SJCRH30 (cell line): ENCODE measurements around the gene ABHD2. TPM values are rescaled to one million over a fixed set of nuclear protein-coding genes. Genes with fewer than 3 reads are reported as not detected.
A peak's percentile ranks its signal among the peaks of the same experiment; 100 is the strongest.
"Not testable (repeated sequence)": the region's sequence is repeated elsewhere in the genome, so short reads cannot be mapped to it uniquely, and the experiment has no call there.

ENCODE experiments used
- DNase-seq, 2 experiments: peaks; one replicate each; pipeline ENCODE4 v3.0.0-alpha.2; 2015 to 2020
- H3K27ac ChIP-seq: fragments of 250-450 bp; sonication (Bioruptor Pico); 2 replicates; pipeline ENCODE4 v1.5.1; 2020; ENCODE audit warnings: mild to moderate bottlenecking, moderate library complexity
- H3K27me3 ChIP-seq: fragments of 250-450 bp; sonication (Bioruptor Pico); 2 replicates; pipeline ENCODE4 v1.5.1; 2020; ENCODE audit warnings: mild to moderate bottlenecking, moderate library complexity
- H3K36me3 ChIP-seq: fragments of 250-450 bp; sonication (Bioruptor Pico); 2 replicates; pipeline ENCODE4 v1.5.1; 2020; ENCODE audit warnings: mild to moderate bottlenecking, moderate library complexity
- H3K4me1 ChIP-seq: fragments of 250-450 bp; sonication (Bioruptor Pico); 2 replicates; pipeline ENCODE4 v1.5.1; 2020; ENCODE audit warnings: mild to moderate bottlenecking, moderate library complexity
- H3K4me3 ChIP-seq: fragments of 250-450 bp; sonication (Bioruptor Pico); 2 replicates; pipeline ENCODE4 v1.5.1; 2020; ENCODE audit warnings: mild to moderate bottlenecking, moderate library complexity
- H3K9me3 ChIP-seq: fragments of 250-450 bp; sonication (Bioruptor Pico); replicated peaks from 2 replicates; pipeline ENCODE4 v1.5.1; 2020; ENCODE audit warnings: mild to moderate bottlenecking, moderate library complexity
- total RNA-seq: library from RNA; depleted of rRNA; stranded (reverse); fragments of >200 nt; shearing (Covaris generic); gene quantifications from 2 replicates; pipeline ENCODE4 v1.2.3, GENCODE V29; 2014

ABHD2 gene
- total RNA-seq, 1 experiment from 2014 or later, result 27.7 TPM

DNA sequence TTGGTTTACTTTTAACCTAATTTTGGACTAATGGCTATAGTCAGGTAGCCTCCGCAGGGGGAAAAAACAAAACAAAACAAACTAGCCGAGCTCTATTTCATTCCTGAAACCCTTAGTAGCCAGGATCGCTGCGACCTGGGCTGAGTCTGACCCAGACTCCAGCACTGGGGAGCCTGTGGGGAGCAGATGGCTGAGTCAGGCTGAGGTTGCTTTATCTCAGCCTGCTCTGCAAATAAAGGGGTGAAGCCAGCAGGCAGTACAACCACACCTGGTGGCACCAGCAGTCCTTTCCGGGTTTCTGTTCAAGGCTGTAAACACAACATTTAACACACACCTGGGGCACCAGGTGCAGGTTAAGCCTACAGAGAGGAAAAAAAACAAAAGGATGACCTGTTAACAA lies 27.3 kb downstream of the ABHD2 start:
- no peak overlapping the region for H3K4me3 ChIP-seq
- peaks cover 6% of the 10 kb centered on the region; the same call in 1 of the 2 replicates for H3K4me1 ChIP-seq
- DNase-seq, result no peak
- H3K36me3 ChIP-seq, result peaks cover 10% of the 10 kb centered on the region; the same call in 1 of the 2 replicates
- H3K27me3 ChIP-seq, result no peaks in the 10 kb centered on the region
- H3K9me3 ChIP-seq, result no peaks in the 10 kb centered on the region
- no peak overlapping the region for H3K27ac ChIP-seq

DNA sequence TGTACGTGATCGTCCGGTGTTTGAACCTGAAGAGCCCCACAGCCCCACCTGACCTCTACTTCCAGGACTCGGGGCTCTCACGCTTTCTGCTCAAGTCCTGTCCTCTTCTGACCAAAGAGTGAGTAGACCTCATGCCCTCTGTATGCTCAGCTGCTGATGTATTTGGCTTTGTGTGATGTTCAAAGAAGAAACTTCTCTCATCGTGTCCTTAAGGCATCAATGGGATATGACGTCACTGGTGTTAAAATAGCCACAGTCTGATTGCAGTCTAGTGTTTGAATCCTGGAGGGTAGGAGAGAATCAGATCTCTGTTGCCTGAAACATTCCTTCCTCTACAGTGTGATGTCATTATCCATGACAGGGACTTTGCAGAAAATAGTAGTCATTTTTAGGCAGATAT lies 28.1 kb downstream of the ABHD2 start:
- Histone ChIP-seq H3K27me3 (no peaks in the 10 kb centered on the region), H3K4me3 (no peak overlapping the region), H3K9me3 (no peaks in the 10 kb centered on the region), H3K4me1 (peaks cover 6% of the 10 kb centered on the region; the same call in 1 of the 2 replicates), H3K27ac (no peak overlapping the region), H3K36me3 (peaks cover 10% of the 10 kb centered on the region; the same call in 1 of the 2 replicates)
- no peak for DNase-seq

DNA sequence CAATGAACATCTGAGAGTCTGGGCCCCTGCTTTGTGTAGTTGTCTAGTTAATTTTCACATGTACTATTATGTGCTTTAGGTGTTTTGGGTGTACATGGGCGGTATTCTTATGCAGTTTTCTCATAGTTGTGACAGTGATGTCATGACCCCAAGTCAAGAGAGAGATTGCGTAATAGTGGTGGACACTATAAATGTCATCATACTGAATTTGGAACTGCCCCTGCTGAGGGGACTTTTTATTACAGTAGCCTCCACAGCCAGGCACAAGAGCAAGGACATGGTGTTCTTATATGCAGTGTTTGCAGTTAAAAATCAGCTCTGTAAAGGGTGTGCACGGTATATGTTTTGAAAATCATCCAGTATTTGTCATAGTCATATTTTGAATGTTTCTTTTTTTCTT lies 29.5 kb downstream of the ABHD2 start:
- DNase-seq, result no peak
- H3K27me3 ChIP-seq, result no peaks in the 10 kb centered on the region
- H3K36me3 ChIP-seq, result peaks cover 10% of the 10 kb centered on the region; the same call in 1 of the 2 replicates
- no peak overlapping the region for H3K27ac ChIP-seq
- H3K4me1 ChIP-seq, result no peaks in the 10 kb centered on the region
- H3K9me3 ChIP-seq, result no peaks in the 10 kb centered on the region
- H3K4me3 ChIP-seq, result no peak overlapping the region

DNA sequence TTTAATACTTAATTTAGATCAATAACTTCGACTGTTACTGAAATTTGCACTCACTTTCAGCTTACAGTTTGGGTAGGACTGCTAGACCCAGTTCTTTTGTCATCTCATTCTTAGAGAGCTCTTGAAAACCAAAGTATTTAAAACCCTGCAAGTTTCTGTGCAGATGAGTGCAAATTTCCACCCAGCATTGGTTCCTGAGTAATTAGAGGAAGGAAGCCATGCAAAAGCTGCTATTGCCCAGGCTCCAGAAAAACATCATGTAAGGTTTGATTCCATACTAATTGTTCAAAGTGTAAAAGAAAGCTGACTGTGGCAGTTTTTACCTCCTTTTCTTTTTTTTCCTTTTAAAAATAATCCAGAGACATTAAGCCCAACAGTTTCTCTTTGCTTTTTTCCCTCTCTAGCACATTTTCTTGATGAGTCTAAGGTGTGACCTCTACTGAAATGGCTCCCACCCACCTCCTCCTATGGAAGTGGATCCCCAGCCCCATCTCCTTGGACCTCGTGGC lies 30.3 kb downstream of the ABHD2 start:
- H3K27me3 ChIP-seq, result no peaks in the 10 kb centered on the region
- no peaks in the 10 kb centered on the region for H3K4me1 ChIP-seq
- no peak for DNase-seq
- no peak overlapping the region for H3K4me3 ChIP-seq
- H3K9me3 ChIP-seq, result no peaks in the 10 kb centered on the region
- peaks cover 10% of the 10 kb centered on the region; the same call in 1 of the 2 replicates for H3K36me3 ChIP-seq
- H3K27ac ChIP-seq, result no peak overlapping the region

DNA sequence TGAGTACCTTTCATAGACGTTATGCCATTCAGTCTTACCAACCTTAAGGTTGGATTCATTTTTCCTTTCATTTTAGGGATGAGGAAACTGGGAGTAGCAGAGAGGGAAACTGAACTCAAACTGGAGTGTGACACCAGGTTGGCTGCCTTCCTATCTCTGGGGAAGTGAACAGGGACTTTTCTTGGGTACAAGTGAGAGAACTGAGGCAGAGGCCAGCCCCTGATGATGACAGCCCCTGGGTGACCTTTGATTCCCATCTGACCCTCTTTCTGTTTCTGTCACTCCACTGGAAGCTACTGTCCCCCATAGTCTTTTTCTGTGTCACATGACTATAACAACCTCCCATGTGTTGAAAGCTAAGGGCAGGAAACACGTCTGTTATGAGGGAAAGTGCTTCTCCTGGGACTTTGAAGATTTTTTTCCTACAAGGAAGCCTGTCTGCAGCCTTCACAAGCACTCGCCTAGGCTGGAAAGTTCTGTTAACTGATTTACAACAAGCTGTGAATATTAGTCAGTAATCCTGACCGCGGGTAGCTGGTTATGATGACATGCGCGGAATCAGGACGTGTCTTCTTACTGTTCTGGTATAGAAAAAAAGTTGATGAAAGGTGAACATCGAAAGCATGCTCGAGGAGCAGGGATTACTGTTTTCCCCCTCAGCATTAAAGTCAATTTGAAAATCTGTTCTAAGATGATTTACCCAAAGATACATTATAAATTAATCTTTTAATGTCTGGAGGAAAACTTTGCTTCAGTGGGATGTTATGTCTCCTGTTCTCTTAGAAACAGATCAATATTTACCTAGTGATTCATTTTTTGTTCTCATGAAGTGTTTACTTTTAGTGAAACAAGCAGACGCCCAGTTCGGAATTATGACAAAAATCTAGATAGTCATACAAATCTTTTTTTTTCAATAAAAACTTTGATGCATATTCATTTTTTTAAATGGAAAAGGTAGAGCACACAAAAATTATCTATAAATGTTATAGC lies 31.5 kb downstream of the ABHD2 start:
- no peaks in the 10 kb centered on the region for H3K27me3 ChIP-seq
- H3K4me3 ChIP-seq, result no peak overlapping the region
- H3K4me1 ChIP-seq, result no peaks in the 10 kb centered on the region
- H3K27ac ChIP-seq, result no peak overlapping the region
- no peaks in the 10 kb centered on the region for H3K9me3 ChIP-seq
- H3K36me3 ChIP-seq, result peaks cover 10% of the 10 kb centered on the region; the same call in 1 of the 2 replicates
- DNase-seq, result no peak

DNA sequence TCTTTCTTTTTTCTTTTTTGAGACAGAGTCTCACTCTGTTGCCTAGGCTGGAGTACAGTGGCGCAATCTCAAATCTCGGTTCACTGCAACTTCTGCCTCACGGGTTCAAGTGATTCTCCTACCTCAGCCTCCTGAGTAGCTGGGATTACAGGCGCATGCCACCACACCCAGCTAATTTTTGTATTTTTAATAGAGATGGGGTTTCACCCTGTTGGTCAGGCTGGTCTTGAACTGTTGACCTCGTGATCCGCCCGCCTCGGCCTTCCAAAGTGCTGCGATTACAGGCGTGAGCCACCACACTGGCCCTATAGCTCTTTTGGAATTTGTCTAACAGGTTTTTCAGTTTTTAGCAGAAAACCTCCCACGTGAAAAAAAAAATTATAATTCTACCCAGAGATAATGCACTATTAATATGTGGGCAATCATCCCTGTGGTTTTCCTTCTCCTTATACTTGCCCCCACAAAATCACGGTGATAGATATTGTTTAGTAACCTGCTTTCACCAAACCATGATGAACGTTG lies 32.3 kb downstream of the ABHD2 start:
- not testable (repeated sequence) for H3K9me3 ChIP-seq, H3K4me3 ChIP-seq, DNase-seq, H3K4me1 ChIP-seq, H3K27me3 ChIP-seq, H3K27ac ChIP-seq
- H3K36me3 ChIP-seq, result peaks cover 10% of the 10 kb centered on the region; the same call in 1 of the 2 replicates

DNA sequence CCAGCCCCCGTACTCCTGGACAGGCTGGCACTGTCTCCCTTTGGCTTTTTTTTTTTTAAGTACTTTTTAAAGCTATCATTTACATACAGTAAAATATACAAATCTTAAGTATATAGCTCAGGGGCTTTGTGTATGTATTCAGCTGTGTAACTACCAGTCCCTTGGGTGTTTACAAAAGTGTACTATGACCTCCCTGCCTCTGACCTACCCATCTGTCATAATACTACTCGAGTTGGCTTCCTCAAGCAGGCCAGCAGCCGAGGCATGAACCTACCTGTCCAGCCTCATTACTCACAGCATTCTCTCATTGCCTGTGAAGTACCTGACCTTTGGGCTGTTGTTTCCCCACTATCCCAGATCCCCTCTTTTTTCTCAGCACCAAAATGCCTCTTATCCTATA lies 33.2 kb downstream of the ABHD2 start:
- H3K27ac ChIP-seq, result no peak overlapping the region
- peaks cover 17% of the 10 kb centered on the region for H3K36me3 ChIP-seq
- DNase-seq, result peak in 1 of 2 experiments; percentile 17
- no peaks in the 10 kb centered on the region for H3K9me3 ChIP-seq
- H3K27me3 ChIP-seq, result no peaks in the 10 kb centered on the region
- H3K4me3 ChIP-seq, result no peak overlapping the region
- H3K4me1 ChIP-seq, result no peaks in the 10 kb centered on the region

DNA sequence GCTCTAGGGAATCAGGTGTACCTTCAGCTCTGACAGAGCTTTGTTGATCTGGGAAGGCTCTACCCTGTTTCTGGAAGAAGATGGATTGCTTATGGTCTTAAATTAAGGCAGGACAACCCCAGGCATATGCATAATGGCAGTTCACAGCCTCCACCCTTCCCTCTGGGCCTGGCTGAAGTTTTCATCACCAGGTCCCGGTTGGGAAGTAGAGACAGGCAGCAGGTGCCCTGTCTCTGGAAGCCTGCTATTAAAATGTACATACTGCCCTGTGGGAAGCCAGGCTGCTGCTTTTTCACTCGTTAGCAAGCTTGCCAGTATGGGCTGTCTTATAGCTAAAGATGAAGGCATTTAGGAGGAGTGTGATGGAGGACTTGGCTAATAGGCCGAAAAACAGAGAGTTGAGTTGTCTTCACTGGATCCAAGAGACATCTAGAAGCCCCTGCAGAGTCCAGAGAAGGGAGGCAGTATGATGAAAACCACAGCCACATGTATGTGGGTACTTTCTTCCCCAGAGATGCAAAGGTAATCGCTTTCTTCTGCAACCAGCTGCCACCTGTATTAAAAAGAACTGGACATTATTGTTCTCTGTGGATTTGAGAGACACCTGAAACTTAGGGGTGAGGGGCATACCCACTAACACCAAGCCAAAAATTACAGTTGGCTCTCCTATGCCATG lies 34.4 kb downstream of the ABHD2 start:
- Histone ChIP-seq H3K4me1 (no peaks in the 10 kb centered on the region), H3K27me3 (no peaks in the 10 kb centered on the region), H3K27ac (no peak overlapping the region), H3K9me3 (no peaks in the 10 kb centered on the region), H3K4me3 (no peak overlapping the region), H3K36me3 (peaks cover 16% of the 10 kb centered on the region)
- no peak for DNase-seq

DNA sequence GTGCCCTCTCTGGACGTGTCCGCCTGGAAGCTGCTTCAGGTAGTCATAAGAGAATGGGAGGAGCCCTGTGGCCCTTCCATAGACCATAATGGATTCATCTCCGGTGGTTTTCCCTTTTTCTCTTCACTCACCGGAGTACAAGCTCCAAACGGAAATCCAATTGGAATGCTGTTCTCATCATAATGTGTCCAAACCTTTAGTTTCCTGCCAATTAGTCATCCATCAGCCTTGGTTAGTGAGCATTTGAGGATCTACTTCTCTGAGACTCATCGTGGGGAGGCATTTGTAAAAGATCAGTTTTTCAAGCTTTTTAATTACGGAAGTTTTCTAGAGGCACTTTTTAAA lies 34.9 kb downstream of the ABHD2 start:
- Histone ChIP-seq H3K36me3 (peaks cover 16% of the 10 kb centered on the region), H3K9me3 (no peaks in the 10 kb centered on the region), H3K4me3 (no peak overlapping the region), H3K4me1 (no peaks in the 10 kb centered on the region), H3K27me3 (no peaks in the 10 kb centered on the region), H3K27ac (no peak overlapping the region)
- DNase-seq, result no peak

DNA sequence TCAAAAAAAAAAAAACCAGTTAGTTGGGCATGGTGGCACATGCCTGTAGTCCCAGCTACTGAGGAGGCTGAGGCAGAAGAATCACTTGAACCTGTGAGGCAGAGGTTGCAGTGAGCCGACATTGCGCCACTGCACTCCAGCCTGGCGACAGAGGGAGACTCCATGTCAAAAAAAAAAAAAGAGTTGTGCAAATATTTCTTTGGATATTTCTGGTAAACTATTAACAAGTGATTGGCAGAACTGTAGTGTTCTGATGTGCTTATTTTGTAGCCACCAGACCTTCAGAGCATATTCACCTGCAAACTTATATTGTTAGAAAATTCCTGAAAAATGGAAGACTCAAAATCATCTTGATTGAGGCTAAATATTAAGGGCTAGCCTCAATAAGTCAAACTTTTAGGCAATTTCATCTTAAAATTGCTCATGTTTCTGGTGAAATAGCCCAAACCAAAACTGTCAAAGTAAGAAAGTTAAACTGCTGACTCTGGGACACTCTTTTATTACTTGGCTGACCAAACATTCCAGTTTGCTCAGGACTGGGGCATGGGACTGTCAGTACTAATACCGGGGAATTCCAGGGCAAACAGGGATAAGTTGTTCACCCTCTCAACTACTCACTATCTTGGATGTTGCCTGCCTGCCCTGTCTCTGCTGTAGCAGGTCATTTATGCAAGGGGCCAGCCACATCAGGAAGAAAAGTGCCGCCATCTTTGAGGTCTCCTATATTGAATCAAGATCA lies 37.0 kb downstream of the ABHD2 start:
- Histone ChIP-seq H3K27me3 (no peaks in the 10 kb centered on the region), H3K9me3 (no peaks in the 10 kb centered on the region), H3K27ac (no peak overlapping the region), H3K36me3 (peaks cover 10% of the 10 kb centered on the region), H3K4me1 (no peaks in the 10 kb centered on the region), H3K4me3 (no peak overlapping the region)
- DNase-seq, result no peak

DNA sequence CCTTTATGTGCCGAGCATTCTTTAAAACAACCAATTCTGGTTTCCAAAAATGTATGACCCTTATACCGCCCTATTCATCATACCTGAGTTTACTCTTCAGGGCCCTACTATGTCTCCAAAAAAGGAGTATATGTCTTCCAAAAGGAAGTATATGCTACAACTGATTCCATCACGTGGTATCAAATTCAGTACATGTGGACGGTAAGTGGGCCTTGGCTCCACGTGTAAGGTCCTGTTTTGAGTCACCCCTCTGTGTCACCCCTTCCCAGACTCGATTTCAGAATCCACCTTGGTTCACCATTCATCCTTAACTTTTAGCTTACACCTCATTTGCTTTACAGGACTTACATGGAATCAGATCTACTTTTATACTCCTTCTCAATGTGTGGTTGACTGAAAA lies 37.8 kb downstream of the ABHD2 start:
- no peaks in the 10 kb centered on the region for H3K27me3 ChIP-seq
- no peak for DNase-seq
- H3K4me3 ChIP-seq, result no peak overlapping the region
- peaks cover 10% of the 10 kb centered on the region for H3K36me3 ChIP-seq
- H3K4me1 ChIP-seq, result no peaks in the 10 kb centered on the region
- H3K27ac ChIP-seq, result no peak overlapping the region
- H3K9me3 ChIP-seq, result no peaks in the 10 kb centered on the region

DNA sequence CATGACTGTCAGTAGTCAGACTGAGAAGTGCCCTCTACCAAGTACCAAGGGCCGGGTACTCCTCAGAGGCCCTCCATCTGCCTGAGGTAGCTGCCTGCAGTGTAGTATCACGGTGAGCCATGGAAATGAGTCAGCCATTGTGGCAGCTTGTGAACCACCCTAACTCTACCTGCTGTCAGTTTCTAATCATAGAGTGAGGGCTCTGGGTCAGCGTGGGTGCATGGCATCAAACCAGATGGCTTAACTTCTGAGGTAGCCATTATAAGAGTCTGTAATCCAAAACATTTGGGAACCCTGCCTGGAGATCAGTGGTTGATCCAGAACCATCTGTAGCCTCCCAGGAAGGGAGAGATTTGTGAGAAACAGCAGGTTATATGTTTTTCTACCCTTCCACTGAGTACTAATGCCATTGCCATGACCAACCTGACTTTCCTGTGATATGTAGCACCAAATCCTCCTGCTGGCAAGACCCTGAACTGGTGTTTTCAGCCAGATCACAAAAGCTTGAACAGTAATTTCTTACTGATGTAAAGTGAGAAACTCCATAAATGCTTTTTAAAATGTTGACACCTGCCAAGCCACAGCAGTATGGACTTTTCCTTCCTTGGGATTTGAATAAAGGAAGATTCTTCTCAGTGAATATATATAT lies 38.9 kb downstream of the ABHD2 start:
- Histone ChIP-seq H3K4me1 (no peaks in the 10 kb centered on the region), H3K36me3 (peaks cover 10% of the 10 kb centered on the region), H3K9me3 (no peaks in the 10 kb centered on the region), H3K4me3 (no peak overlapping the region), H3K27me3 (no peaks in the 10 kb centered on the region), H3K27ac (no peak overlapping the region)
- DNase-seq, result no peak

DNA sequence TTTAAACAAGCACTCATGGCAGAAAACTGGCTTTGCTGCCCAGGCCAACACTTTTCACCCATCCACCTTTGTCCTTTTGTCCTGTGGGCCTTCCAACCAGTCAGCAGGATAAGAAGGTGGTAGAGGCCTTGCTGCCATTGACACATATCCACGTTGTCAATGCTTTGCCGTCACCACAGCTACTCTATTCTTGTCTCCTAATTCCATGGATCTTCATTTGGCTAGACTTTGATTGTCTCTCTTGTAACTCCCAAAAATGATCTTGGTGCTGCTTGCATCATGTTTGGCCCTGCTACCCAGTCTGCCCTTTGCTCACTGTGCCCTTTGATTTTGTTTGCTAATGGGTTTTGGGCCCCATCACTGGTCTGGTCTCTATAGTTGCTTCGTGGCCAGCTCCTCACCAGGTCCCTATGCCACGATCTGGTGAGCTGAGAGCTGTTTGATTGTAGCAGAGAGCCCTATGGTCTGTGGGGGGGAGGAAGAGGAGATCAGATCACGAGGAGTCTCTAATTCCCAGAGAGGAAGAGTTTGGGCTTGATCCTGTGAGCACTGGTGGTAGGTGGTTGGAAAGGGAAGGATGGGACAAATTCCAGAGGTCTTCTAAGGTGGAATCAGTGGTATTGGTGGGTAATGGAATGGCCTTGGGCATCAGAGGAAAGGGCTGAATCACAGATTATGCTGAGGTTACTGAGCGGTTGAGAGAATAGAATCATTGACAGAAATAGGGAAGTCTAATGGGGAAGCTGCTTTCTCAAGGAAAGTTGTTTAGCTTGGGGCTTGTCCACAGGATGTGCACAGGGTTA lies 40.3 kb downstream of the ABHD2 start:
- no peaks in the 10 kb centered on the region for H3K9me3 ChIP-seq
- H3K4me3 ChIP-seq, result no peak overlapping the region
- H3K36me3 ChIP-seq, result peaks cover 10% of the 10 kb centered on the region
- H3K27me3 ChIP-seq, result no peaks in the 10 kb centered on the region
- no peak for DNase-seq
- no peak overlapping the region for H3K27ac ChIP-seq
- H3K4me1 ChIP-seq, result no peaks in the 10 kb centered on the region
